PC-3 (cell line): ENCODE data around the gene CDH22. TPM values are rescaled to one million over a fixed set of nuclear protein-coding genes. Genes with fewer than 3 reads are reported as not detected.

Source experiments
- ATAC-seq: fragments of 200-7000 bp; cut with Tn5 transposase; 2 replicates; pipeline ENCODE4 v1.9.1; 2020; ENCODE audit warnings: mild to moderate bottlenecking, moderate library complexity
- BruUV-seq: library from RNA; stranded (reverse); fragments of 400-500 nt; replicated peaks from 2 replicates; lab custom pipeline; 2021; lab: Mats Ljungman, UMichigan
- CTCF ChIA-PET: fragments of 300-600 bp; sonication (Branson Sonifier 250); formaldehyde crosslinking; loops from one replicate; lab custom pipeline; 2022; ENCODE audit warnings: antibody characterized with exemption; lab: Charles Lee
- POLR2A ChIA-PET: fragments of 300-600 bp; sonication (Branson Sonifier 250); formaldehyde crosslinking; loops from one replicate; lab custom pipeline; 2022; ENCODE audit warnings: antibody characterized with exemption; ENCODE audit not compliant: unreplicated experiment; lab: Charles Lee
- DNase-seq: peaks from one replicate; pipeline ENCODE4 v3.0.0-alpha.2; 2015
- H2AFZ ChIP-seq: fragments of 300-600 bp; sonication (generic); 2 replicates; pipeline ENCODE4 v1.6.0; 2016; ENCODE audit warnings: antibody characterized with exemption, low read length
- H3F3A ChIP-seq: fragments of 300-600 bp; sonication (generic); one replicate; pipeline ENCODE4 v1.6.0; 2017; ENCODE audit warnings: antibody characterized with exemption, low read length, control low read depth, mild to moderate bottlenecking; ENCODE audit not compliant: unreplicated experiment
- H3K27ac ChIP-seq: fragments of 300-600 bp; sonication (generic); 2 replicates; pipeline ENCODE4 v1.5.1; 2016; ENCODE audit warnings: mild to moderate bottlenecking, low read length
- H3K27me3 ChIP-seq: fragments of 300-600 bp; sonication (generic); 2 replicates; pipeline ENCODE4 v1.6.1; 2016; ENCODE audit warnings: low read length, mixed read lengths
- H3K36me3 ChIP-seq: fragments of 300-600 bp; sonication (generic); 2 replicates; pipeline ENCODE4 v1.6.1; 2016; ENCODE audit warnings: low read depth, mixed run types, low read length, mixed read lengths
- H3K4me1 ChIP-seq: fragments of 300-600 bp; sonication (generic); 2 replicates; pipeline ENCODE4 v1.5.1; 2016; ENCODE audit warnings: low read length; ENCODE audit not compliant: insufficient read depth
- H3K4me2 ChIP-seq: fragments of 300-600 bp; sonication (generic); 2 replicates; pipeline ENCODE4 v1.6.0; 2016; ENCODE audit warnings: low read length
- H3K4me3 ChIP-seq: fragments of 300-600 bp; sonication (generic); 2 replicates; pipeline ENCODE4 v1.5.1; 2016; ENCODE audit warnings: mild to moderate bottlenecking, low read length, mixed read lengths
- H3K79me2 ChIP-seq: fragments of 300-600 bp; sonication (generic); 2 replicates; pipeline ENCODE4 v1.6.1; 2017; ENCODE audit warnings: low read length, mixed read lengths
- H3K9ac ChIP-seq: fragments of 300-600 bp; sonication (generic); 2 replicates; pipeline ENCODE4 v1.6.0; 2016; ENCODE audit warnings: mild to moderate bottlenecking, low read length
- H3K9me2 ChIP-seq: fragments of 300-600 bp; sonication (generic); replicated peaks from 2 replicates; pipeline ENCODE4 v1.6.1; 2016; ENCODE audit warnings: mixed run types, low read length, mixed read lengths
- H3K9me3 ChIP-seq: fragments of 300-600 bp; sonication (generic); 2 replicates; pipeline ENCODE4 v1.6.1; 2016; ENCODE audit warnings: low read length, mixed read lengths
- H4K20me1 ChIP-seq: fragments of 300-600 bp; sonication (generic); 2 replicates; pipeline ENCODE4 v1.6.1; 2016; ENCODE audit warnings: low read length, mixed read lengths
- EZH2 ChIP-seq: fragments of 300-600 bp; sonication (generic); IDR thresholded peaks from one replicate; pipeline ENCODE4 v1.6.1; 2017; ENCODE audit warnings: antibody characterized with exemption, mild to moderate bottlenecking, low read length; ENCODE audit not compliant: unreplicated experiment
- EZH2phosphoT487 ChIP-seq: fragments of 300-600 bp; sonication (generic); IDR thresholded peaks from 2 replicates; pipeline ENCODE4 v1.6.1; 2018; ENCODE audit warnings: mild to moderate bottlenecking, antibody characterized with exemption, low read length, borderline replicate concordance
- intact Hi-C: fragments of 100-400 bp; cut with micrococcal nuclease; formaldehyde crosslinking; loops from 2 replicates; pipeline ENCODE4 v1.9.0; 2023
- total RNA-seq: library from RNA; depleted of rRNA; stranded (reverse); fragments of >200 nt; gene quantifications from 2 replicates; pipeline ENCODE4 v1.2.3, GENCODE V29; 2014
- TF ChIP-seq, protein P1 (sequence below): fragments of 300-600 bp; sonication (generic); conservative IDR thresholded peaks from 2 replicates; pipeline ENCODE4 v1.5.1; 2017; ENCODE audit warnings: antibody characterized with exemption, low read depth, mild to moderate bottlenecking, low read length

CDH22 gene
- total RNA-seq, 1 experiment from 2014 or later, result not detected

GRCh38 chr20:46220455-46221207 is 87.7 kb downstream of the CDH22 start:
- BruUV-seq, result no TSS peak
- Histone ChIP-seq H3K4me1 (peaks cover 6% of the 10 kb centered on the region; the same call in 1 of the 2 replicates), H4K20me1 (no peaks in the 10 kb centered on the region), H2AFZ (no peak overlapping the region), H3K36me3 (no peaks in the 10 kb centered on the region), H3K27ac (no peak overlapping the region), H3K4me2 (no peak overlapping the region), H3K27me3 (peaks cover 35% of the 10 kb centered on the region), H3K9ac (no peak overlapping the region), H3K4me3 (no peak overlapping the region), H3K9me3 (no peaks in the 10 kb centered on the region), H3K79me2 (no peaks in the 10 kb centered on the region), H3K9me2 (no peaks in the 10 kb centered on the region), H3F3A (no peaks in the 10 kb centered on the region)
- ChIA-PET POLR2A (no interaction called here), CTCF (no interaction called here)
- ATAC-seq, result no peak; the same call in 1 of the 2 replicates
- no peak for DNase-seq
- intact Hi-C loops, result no loop called here
- TF ChIP-seq EZH2 (no peak), EZH2phosphoT487 (no peak)
- TF ChIP-seq, protein P1, sequence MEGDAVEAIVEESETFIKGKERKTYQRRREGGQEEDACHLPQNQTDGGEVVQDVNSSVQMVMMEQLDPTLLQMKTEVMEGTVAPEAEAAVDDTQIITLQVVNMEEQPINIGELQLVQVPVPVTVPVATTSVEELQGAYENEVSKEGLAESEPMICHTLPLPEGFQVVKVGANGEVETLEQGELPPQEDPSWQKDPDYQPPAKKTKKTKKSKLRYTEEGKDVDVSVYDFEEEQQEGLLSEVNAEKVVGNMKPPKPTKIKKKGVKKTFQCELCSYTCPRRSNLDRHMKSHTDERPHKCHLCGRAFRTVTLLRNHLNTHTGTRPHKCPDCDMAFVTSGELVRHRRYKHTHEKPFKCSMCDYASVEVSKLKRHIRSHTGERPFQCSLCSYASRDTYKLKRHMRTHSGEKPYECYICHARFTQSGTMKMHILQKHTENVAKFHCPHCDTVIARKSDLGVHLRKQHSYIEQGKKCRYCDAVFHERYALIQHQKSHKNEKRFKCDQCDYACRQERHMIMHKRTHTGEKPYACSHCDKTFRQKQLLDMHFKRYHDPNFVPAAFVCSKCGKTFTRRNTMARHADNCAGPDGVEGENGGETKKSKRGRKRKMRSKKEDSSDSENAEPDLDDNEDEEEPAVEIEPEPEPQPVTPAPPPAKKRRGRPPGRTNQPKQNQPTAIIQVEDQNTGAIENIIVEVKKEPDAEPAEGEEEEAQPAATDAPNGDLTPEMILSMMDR, result no peak

DNA sequence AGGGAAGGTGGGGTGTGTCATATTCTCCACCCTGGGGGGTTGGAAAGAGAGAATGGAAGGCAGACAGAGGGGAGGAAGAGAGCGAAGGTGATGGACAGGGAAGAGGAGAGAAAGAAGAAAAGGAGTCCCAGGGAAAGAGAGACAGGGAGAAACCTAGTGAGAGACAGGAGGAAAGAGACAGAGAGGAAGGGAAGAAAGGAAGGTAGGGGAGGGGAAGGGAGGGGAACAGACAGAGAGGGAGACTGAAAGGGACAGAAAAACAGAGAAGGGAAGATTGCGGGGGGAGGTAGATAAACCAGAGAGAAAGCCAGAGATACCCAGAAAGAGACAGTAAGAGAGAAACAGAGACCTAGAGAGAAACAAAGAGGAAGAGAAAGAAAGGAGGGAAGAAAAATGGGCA is 88.4 kb downstream of the CDH22 start:
- POLR2A ChIA-PET, result no interaction called here
- Histone ChIP-seq H3K9ac (no peak overlapping the region), H3K27me3 (peaks cover 28% of the 10 kb centered on the region), H4K20me1 (no peaks in the 10 kb centered on the region), H3K4me1 (peaks cover 6% of the 10 kb centered on the region; the same call in 1 of the 2 replicates), H2AFZ (no peak overlapping the region), H3F3A (no peaks in the 10 kb centered on the region), H3K27ac (no peak overlapping the region), H3K4me3 (no peak overlapping the region), H3K4me2 (no peak overlapping the region), H3K9me2 (no peaks in the 10 kb centered on the region), H3K79me2 (no peaks in the 10 kb centered on the region), H3K36me3 (no peaks in the 10 kb centered on the region), H3K9me3 (no peaks in the 10 kb centered on the region)
- CTCF ChIA-PET, result no interaction called here
- intact Hi-C loops, result no loop called here
- BruUV-seq, result no TSS peak
- DNase-seq (no peak), ATAC-seq (no peak)
- TF ChIP-seq EZH2 (no peak), EZH2phosphoT487 (no peak)
- TF ChIP-seq, protein P1, result no peak

GRCh38 chr20:46219190-46219589 is 89.1 kb downstream of the CDH22 start:
- Histone ChIP-seq H3K9ac (no peak overlapping the region), H2AFZ (no peak overlapping the region)
- CTCF ChIA-PET, result no interaction called here

More at GRCh38 chr20:46219190-46219589, 89.1 kb downstream of the CDH22 start:
- Histone ChIP-seq H3F3A (no peaks in the 10 kb centered on the region), H3K9me2 (no peaks in the 10 kb centered on the region), H3K4me2 (no peak overlapping the region), H3K36me3 (no peaks in the 10 kb centered on the region), H3K4me1 (peaks cover 6% of the 10 kb centered on the region; the same call in 1 of the 2 replicates), H4K20me1 (no peaks in the 10 kb centered on the region), H3K79me2 (no peaks in the 10 kb centered on the region), H3K4me3 (no peak overlapping the region), H3K9me3 (no peaks in the 10 kb centered on the region), H3K27me3 (peaks cover 20% of the 10 kb centered on the region), H3K27ac (no peak overlapping the region)
- POLR2A ChIA-PET, result no interaction called here
- intact Hi-C loops, result no loop called here
- no peak for ATAC-seq
- DNase-seq, result no peak
- TF ChIP-seq EZH2phosphoT487, result no peak
- no peak for TF ChIP-seq EZH2
- TF ChIP-seq, protein P1, result no peak
- no TSS peak for BruUV-seq
